Activated CD4-positive, alpha-beta T cell treated with anti-CD3 and anti-CD28 coated beads for 48 hours (primary cell): ENCODE data around the gene BPI.
"Not testable (repeated sequence)": the region's sequence is repeated elsewhere in the genome, so short reads cannot be mapped to it uniquely, and the experiment has no call there.

ENCODE experiments used
- DNase-seq: peaks from one replicate; pipeline ENCODE4 v3.0.0-alpha.2; 2020

BPI gene

DNA sequence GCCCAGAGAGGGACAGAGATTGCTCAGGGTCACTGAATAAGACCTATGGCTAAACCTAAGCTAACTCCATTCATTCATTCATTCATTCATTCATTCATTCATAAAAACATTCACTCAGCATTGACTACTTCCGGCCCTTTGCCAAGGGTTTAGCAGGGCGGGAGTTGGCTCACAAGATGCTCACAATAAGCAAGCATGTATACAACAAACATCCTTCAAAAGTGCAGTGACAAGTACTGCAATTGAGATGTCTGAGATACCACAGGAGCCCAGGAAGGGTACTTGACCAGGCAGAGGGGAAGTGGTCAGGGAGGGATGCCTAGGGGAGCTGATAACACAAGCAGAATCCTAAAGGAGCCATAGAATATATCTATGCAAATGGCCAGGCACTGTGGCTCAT is 25.2 kb upstream of the BPI start:
- no peak for DNase-seq

DNA sequence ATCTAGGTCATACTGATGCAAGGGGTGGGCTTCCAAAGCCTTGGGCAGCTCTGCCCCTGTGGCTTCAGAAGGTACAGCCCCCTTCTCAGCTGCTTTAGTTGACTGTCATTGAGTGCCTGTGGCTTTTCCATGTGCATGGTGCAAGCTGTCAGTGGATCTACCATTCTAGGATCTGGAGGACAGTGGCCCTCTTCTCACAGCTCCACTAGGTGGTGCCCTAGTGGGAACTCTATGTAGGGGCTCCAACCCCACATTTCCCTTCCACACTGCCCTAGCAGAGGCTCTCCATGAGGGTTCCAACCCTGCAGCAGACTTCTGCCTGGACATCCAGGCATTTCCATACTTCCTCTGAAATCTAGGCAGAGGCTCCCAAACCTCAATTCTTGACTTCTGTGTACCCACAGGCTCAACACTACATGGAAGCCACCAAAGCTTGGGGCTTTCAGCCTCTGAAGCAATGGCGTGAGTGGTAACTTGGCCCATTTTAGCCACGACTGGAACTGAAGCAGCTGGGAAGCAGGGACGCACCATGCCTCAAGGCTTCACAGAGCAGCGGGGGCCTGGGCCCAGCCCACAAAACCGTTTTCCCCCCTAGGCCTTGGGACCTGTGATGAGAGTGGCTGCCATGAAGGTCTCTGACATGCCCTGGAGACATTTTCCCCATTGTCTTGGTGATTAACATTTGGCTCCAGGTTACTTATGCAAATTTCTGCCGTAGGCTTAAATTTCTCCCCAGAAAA is 22.6 kb upstream of the BPI start:
- DNase-seq, result not testable (repeated sequence)

DNA sequence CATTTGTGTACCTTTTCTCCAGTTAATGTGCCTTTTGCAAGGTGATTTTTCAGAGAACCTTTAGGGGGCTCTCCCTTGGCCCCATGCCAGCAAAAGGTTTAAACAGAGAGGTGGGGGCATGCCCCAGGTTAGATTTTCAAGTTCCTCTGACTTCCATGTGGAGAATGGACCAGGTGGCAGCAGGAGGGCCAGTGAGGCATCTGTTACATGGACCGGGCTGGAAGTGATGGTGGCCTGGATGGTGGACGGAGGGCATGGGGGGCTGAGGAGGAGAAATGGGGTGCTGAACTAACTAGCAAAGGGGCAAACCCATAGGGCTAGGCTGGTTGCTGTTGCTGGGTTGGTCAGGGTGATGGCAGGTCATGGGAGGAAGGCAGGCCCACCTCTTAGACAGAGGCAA is 20.7 kb upstream of the BPI start:
- no peak for DNase-seq

DNA sequence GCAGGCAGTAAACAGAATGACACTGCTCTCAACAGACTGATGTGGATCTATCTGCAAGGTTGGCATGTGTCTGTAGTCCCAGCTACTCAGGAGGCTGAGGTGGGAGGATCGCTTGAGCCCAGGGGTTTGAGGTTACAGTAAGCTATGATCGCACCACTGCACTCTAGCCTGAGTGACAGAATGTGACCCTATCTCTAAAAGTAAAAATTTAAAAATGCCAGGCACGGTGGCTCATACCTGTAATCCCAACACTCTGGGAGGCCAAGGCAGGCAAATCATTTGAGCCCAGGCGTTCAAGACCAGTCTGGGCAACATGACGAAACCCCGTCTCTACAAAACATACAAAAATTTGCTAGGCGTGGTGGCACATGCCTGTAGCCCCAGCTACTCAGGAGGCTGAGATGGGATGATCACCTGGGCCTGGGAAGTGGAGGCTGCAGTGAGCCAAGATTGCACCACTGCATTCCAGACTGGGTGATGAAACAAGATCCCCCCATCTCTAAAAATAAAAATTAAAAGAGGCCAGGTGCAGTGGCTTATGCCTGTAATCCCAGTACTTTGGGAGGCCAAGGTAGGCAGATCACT is 19.8 kb upstream of the BPI start:
- not testable (repeated sequence) for DNase-seq

DNA sequence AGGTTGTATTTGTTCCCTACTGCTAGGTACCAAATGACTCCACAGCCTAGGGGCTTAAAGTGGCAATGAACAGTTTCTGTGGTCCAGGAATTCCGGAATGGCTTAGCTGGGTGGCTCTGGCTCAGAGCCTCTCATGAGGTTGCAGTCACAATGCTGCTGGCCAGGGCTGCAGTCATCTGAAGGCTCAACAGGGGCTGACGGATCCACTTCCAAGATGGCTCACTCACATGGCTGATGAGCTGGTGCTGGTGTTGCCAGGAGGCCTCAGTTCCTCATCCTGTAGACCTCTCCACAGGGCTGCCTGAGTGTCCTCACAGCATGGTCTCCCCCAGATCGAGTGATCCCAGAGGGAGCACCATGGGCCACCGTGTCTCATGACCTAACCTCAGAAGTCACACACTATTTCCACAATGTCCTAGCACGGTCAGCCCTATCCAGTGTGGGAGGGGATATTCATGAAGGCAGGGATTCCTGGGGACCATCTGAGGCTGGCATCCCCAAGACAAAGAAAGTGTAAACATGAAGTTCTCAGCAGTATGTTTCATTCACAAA is 19.0 kb upstream of the BPI start:
- DNase-seq, result no peak

DNA sequence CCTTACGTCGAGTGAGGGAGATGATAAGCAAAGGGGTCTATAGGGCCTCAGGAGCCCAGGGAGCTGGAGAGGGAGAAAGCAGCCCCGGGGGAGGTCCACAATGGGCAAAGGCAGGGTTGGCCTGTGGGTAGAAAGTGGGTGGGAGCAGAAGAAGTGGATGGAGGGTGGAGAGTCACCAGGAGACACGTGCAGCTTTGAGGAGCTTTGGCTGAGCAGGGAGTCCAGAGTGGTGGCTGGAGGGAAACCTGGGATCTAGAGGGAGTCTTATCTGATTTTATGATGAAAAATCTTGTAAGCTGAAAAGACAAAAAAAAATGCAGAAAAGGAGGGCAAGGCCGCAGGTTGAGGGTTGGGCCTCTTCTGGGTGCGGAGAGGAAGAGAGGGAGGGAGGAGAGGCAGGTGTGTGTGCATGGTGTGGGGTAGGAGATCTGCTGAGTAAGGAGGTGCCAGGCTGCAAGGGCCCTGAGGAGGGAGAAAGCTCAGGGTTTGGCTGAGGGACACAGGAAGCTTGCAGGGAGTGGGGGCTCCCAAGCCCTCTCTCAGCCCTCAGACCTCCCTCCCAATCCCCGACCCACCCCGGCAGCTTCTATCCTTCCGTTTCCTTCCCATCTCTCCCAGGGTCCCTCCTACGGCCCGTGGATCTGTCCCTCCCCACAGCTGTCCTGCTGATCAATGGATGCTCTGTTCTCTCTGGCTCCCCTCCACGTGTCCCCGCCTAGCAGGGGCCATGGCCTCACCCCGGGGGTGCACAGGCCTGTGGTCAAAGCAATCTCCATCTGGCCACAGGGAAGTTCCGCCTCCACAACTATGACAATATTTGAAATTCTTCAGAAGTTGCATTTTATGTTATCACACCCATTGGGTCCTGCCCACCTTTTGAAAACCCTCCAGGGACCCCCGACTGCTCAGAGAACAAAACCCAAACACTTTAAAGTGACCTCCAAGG is 17.1 kb upstream of the BPI start:
- no peak for DNase-seq

DNA sequence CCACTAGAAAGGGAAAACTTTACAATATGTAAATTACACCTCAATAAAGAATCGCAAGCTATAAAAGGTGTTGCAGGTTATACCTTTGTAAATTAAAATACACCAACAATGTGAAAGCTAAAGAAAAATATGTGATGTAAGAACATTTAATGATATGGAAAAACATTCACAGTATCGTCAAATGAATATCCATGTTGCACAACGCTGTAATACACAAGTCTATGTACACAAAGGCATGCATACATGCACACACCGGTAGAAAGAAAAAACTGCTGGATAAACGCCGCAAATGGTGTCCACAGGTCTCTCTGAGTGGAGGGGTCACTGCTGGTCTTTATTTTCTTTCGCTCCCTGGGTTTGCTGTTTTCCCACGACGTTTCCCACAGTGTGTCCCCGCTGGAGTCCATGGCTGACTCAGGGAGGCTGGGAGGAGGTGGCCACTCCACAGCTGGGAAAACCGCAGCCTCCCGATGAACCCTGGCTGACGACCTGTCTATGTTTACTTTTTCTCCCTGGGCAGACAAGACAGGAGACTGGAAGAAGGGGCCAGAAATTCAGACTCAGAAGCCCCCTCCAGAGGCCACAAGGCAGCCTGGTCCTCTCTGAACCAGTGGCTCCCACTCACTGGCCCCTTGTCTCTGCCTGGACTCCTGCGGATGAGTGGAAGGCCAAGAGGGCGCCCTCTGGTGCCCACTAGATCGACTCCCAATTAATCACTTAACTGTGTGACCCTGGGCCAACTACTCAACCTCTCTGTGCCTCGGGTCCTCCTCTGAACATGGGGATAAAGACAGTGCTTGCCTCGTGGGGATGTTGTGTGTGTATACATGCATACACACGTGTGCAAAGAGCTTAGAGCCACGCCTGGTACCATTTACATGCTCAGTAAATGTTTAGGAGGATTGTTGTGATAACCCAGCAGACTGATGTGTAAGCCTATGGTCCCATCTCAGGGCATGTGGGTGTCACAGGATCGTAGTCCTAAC is 12.8 kb upstream of the BPI start:
- peak; percentile 11 for DNase-seq

DNA sequence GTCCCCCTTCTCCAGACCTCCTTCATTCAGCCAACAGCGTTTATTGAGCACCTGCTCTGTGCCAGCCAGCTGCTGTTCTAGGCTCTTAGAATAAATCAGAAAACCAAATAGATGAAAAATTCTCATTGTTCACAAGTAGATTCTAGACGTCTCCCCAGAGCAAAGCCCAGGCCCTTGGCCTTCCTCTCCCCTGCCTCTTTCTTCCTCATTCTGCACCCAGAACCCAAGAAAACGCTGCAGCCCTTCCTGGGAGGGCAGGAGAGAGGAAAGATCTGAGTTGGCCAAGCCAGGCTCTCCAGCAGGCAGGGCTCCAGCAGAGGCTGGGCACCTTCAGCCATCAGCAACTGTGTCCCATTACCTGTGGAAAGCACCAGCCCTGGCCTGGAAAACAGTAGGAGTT is 12.0 kb upstream of the BPI start:
- DNase-seq, result no peak

DNA sequence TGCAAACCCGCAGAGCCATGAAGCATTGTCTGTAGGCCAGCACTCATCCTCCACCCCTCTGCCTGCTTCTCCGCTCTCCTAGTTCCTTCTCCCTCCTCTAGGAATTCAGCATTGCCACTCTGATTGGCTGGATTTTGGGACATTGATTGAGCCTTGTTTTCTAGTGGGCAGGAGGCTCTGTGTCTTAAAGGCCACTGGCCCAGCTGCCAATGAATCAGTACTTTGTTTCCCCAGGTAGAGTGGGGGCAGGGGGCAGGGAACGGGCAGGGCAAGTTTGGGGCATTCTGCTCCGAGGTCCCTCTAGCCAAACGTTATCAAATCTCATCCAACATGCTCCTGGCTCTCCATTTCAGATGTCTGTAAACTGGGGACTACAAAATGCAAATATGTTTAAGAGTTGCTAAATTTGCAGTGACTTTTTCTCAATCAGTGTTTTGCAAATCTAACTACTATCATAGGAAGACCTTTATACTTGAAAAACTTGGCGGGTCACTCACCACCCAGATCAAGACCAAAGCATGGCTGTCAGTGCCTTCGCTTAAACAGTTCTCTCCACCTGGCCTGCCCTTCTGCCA is 10.4 kb upstream of the BPI start:
- DNase-seq, result no peak

DNA sequence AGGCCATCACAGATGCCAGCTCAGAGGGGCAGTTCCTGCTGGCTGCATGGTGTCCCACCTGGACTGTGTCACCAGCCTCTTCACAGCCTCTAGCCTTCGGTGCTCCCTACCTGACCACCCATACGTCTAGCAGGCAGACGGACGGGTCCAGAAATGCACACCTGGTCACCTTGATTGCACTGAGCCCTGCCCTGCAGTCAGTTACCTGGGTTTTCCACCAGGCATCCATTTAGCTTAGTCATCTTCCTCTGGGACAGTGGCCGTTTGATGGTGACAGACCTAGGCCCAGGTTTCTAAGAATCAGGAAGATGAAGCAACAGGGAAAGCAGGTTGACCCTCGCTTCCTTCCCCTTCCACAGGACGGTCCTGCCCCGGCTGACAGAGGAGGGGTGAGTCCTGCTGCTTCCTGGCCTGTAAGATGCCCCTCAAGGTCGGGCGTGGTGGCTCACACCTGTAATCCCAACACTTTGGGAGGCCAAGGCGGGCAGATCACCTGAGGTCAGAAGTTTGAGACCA is 9.8 kb upstream of the BPI start:
- no peak for DNase-seq

DNA sequence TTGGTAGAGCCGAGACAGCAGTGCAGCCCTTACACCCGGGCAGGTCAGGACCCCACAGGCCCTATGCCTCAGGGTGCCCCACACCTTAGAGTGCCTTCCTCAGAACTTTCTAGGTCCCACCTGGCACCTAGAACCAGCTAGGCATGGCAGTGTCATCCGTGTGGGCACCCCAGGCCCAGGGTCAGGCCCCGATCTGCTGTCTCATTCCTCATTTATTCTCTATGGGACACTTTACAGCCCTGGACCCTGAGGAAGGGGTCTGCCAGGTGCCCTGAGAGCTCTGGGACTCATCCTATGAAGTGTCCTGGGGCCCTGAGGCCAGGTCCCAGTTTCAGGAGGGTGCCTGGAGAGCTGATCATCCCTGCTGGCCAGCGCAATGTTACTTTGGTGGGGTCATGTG is 8.1 kb upstream of the BPI start:
- DNase-seq, result no peak

DNA sequence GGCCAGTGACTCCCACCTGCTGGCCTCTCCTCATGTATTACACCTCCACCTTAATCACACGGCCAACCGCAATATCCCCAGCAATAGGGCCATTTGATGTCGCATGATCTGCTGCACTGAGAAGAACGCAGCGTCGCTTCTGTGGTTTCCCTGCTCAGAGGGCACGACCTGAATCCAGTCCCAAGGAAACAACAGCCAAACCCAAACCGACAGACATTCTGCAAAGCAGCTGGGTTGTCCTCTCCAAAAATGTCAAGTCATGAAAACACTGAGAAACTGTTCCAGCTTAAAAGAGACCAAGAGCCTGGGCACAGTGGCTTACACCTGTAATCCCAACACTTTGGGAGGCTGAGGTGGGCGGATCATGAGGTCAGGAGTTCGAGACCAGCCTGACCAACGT is 7.5 kb upstream of the BPI start:
- no peak for DNase-seq

DNA sequence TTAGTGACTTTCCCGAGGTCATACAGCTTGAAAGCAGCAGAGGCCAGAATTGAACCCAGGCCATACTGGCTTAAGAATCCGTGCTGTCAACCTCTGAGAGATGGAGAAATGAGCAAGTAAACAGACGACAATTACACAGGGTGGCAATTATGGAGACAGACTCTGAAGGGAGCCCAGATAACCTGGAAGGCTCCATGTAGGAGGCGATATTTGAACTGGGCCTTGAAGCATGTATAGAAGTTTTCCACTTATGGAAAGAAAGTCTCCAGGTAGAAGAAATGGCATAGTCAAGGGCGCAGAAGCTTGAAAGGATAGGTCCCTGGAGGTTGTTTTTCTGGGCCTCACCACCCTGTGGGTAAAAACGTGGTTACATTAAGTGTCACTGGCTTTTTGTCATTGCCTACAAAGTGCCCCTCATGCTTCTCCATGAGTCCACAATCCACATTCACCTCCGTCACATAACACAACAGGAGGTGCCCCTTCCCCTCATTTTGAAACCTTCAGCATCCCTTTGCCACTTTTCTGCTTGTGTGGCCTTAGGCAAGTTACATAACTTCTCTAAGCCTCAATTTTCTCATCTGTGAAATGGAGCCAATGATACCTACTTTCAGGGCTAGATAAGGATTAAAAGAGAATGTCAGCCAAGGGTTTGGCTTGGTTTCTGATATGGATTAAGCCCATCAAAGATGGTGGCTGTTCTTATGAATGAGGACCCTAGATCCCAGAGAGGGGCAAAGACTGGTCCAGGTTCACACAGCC is 5.9 kb upstream of the BPI start:
- no peak for DNase-seq

DNA sequence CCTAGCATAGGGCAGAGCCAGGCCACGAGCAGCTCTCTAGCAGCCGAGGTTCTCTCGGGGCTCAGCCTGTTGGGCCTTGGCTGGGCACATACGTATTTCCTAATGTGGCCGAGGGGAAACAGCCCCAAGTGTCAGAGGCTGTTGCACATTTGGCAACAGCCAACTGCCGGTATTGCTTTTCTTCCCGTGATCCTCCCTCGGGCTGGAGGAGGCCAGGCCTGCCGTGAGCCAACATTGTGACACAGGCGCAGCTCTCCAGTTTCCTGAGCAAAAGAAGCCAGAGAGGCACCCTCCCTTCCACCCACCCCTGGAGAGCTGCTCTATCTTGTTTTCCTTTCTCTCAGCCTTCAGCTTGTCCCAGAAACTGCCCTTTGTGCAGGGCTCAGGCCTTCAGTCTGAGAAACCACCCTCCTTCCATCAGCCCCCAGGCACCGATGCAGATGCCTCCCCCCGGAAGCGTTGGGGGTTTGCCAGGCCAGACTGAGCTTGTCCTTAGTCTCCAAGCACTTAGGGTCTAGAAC is 5.1 kb upstream of the BPI start:
- no peak for DNase-seq

DNA sequence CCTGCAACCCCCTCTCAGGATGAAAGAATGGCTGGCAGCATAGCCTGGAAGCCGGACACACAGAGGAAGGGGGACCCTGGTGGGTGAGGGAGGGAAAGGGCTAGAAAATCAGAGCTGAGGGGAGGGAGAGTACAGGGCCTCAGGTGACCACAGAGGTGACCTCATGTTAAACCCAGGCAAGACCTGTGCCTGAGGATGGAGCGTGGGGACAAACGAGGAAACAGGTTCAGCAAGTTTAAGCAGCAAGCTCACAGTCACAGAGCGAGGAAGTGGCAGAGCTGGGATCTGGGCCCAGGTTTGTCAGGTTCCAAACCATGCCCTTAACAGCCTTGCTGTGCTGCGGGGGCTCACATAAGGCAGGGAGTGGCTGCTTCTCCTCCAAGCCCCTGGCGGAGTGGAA is 4.0 kb upstream of the BPI start:
- DNase-seq, result no peak

DNA sequence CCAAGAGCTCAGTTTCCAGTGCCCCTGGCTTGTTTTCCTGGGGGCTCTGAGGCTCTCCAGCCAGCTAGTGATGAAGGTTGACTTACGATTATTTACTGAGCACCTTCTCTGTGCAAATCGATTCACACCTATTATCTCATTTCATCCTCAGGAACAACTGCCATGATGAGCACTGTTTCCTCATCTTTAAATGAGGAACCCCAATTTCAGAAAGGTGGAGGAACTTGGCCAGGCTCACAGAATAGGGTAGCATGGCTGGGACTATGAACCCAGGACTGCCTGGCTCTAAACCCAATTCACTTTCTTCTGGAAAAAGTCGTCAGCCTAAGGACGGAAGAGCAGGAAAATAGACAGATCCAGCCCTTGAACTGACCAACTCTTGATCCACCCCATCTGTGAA is 3.5 kb upstream of the BPI start:
- no peak for DNase-seq

DNA sequence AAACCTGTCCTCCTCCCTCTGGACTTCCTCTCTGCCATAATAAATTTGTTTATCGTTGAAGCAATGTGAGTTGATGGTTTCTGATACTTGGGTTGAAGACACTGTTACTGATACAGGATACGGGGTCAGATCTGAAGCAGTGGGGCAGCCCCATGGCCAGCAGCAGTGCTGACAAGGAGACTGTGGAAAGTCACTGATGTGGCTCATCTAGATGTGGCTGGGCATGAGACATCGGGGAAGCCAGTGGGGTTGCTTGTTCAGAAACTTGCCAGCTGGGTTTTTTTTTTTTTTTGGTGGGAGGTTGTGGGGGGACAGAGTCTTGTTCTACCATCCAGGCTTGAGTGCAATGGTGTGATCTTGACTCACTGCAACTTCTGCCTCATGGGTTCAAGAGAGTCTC is 2.6 kb upstream of the BPI start:
- DNase-seq, result no peak

DNA sequence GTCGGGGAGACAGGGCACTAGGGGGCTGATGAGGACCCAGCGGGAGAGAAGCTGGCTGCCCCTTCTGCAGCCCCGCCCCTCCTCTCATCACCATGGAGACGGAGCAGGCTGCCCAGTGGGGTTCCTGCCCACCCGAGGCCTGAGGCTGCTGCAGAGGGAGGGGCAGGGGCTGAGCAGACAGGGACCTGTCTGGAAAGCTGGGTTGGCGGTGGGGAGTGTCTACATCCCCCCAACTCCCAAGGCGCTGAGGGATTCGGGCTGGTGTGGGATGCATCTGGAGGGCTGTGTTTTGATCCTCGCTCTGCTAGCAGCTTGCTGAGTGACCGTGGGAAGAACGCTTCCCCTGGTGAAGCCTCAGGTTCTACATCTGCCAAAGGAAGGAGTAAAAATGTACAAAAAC is 1.2 kb upstream of the BPI start:
- DNase-seq, result no peak

DNA sequence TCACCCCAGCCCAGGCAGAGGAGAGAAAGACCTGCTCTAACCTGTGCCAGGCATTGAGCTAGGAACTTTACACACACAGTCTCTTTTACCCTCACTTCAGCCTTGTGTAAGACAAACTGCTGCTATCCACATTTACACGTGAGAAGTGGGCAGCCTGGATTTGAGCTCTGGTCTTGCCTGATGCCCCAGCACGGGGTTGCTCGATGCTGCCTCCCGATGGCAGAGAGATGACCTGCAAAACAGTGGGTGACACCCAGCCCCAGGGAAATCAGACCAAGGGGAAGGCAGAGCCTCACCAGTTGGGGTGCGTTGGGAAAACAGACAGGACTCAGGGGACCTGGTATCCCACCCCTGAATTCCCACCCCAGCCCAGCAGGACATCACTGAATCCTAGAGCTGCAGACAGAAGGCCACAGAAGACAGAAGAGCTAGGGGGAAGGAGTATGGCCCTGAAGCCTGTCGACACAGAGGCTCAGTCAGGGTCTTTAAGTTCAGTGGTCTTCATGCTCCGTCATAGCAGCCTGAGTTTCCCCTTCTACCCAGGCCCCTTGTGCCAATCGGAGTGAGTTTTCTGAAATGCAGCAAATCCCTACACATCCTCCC is 990 bp downstream of the BPI start:
- DNase-seq, result peak; percentile 56

DNA sequence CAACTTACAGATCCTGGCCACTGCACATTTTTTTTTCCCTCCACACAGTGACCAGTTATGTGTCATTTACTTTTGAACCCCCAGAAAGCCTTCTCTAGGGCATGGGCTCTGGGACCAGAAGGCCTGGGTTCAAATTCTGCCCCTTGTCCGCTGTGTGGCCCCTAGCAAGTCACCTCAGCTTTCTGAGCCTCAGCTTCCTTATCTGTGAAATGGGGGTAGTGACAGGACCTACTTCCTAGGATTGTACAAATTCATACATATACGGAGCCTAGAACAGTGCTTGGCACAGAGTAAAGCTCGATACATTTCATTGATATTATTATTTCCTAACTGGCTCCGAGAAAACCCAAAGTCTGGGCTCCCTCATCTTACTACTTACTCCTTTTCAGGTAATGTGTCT is 1.6 kb downstream of the BPI start:
- DNase-seq, result no peak
